GM21529 (cell line): ENCODE results near the gene SKIC2.
"Not testable (repeated sequence)": the region's sequence is repeated elsewhere in the genome, so short reads cannot be mapped to it uniquely, and the experiment has no call there.

Experiments used
- ATAC-seq: cut with Tn5 transposase; IDR thresholded peaks from one replicate; pipeline ENCODE4 v1.9.1; 2021; ENCODE audit not compliant: unreplicated experiment

SKIC2 gene

GRCh38 chr6:31958741-31959739 is at the start of gene SKIC2, which contains the start of gene NELFE:
SKIC2 (plus strand) TSS chr6:31959175; CDS start chr6:31959193, 18 bp downstream.
NELFE (minus strand) TSS chr6:31958971; CDS start chr6:31958446, 525 bp downstream.
- peak; percentile 90 for ATAC-seq

GRCh38 chr6:31909298-31909697 is 49.7 kb upstream of the SKIC2 start:
- not testable (repeated sequence) for ATAC-seq

DNA sequence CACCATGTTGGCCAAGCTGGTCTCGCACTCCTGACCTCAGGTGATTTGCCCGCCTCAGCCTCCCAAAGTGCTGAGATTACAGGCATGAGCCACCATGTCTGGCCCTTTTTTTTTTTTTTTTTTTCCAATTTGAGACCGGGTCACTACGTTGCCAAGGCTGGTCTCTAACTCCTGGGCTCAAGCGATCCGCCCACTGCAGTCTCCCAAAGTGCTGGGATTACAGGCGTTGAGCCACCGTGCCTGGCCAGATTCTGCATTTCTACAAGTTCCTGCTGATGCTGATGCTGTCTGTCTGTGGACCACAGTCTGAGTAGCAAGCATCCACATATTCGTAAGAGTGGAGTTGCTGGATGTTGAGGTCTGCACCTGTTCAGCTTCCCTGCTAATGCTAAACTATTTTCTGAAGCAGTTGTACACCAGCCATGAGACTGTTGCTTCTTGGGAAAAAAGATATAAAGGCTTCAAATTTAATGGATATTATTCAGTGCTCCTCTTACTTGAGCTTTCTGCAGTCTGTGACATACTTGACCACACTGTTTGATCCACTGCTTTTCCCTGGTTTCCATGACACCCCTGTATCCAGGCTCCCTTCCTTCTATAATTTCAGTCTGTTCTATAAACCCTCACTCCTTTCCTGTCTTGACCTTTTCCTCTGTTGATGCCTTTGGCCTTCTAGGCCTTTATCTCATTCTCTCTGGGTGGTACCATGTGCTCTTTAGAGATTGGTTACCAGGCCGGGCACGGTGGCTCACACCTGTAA is 47.0 kb upstream of the SKIC2 start:
- ATAC-seq = no peak

GRCh38 chr6:31915351-31915750 is 43.6 kb upstream of the SKIC2 start:
- no peak for ATAC-seq

DNA sequence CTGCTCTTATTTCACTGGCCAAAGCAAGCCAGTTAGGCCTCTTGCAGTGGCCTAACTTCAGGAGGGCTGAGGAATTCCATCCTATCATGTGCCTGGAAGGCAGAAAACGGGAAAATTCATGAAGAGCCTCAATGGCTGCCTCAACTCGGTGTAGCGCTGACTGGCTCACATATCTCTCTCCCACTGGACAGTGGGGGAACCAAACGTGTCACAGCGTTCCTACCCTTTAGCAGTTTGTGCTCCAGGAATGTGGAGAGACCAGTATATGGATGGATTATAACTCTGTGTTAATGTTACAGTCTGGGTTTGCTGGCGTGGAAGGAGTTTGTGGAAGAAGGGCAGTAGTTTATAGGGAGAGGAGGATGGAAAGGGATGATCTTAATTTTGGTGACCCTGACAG is 43.2 kb upstream of the SKIC2 start:
- no peak for ATAC-seq

DNA sequence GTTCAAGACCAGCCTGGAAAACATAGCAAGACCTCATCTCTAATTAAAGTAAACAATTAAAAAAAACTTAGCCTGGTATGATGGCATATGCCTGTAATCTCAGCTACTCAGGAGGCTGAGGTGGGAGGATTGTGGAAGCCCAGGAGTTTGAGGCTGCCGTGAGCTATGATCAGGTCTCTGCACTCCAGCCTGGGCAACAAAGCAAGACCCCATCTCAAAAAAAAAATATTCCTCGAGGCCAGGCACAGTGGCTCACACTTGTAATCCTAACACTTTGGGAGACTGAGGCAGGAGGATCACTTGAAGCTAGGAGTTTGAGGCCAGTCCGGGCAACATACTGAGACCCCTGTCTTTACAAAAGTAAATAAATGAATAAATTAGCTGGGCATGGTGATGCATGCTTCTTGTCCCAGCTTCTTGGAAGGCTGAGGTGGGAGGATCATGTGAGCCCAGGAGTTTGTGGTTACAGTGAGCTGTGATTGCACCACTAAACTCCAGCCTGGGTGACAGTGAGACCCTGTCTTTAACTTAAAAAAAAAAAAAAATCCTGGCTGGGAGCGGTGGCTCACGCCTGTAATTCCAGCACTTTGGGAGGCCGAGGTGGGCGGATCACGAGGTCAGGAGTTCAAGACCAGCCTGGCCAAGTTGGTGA is 40.8 kb upstream of the SKIC2 start:
- no peak for ATAC-seq

DNA sequence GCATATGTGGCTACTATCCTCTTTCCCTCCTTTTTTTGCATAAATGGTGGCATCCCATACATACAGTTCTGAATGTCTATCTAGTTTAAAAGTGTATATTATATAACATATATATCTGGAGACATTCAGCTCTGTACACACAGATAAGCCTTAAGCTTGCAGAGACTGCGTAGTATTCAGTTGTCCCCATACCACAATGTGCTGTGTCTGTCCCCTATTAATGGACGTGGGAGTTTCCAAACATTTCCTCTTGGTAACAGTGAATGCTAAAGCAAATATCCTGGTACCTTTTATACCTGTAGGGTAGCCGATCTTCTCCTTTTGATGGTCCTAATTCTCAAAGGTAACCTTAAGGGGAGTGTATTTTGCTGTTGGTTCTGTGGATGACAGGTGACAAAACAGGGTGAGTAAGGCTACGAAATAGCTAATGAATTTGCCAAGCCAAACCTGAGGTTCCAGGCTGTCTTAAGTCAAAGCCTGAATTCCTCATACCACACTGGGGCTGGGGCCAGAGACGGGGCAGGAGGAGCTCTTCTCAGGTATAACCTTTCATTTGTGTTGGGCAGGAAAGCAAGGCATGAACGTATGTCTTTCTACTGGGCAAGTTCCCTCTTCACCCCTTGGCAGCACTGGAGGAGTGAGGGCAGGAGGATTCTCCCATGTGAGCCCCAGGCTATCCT is 39.2 kb upstream of the SKIC2 start:
- no peak for ATAC-seq

DNA sequence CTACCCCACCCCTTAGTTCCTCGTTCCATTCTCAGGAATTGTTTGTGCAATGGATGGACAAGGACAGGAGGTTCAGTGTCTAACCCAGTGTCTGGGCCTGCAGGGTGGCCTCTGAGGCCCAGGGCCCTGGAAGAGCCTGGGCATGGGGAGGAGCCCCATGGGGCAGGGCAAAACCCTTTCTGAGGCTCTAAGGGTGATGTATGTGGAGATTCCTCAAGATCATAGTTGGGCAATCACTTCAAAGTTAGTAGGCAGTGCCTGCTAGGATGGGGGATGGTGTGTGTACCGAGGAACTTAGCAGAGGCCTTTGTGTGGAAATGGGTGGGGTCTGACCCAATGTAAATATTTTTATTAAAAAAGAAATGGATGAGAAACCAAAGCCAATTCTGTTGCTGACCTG is 38.2 kb upstream of the SKIC2 start:
- ATAC-seq = no peak

DNA sequence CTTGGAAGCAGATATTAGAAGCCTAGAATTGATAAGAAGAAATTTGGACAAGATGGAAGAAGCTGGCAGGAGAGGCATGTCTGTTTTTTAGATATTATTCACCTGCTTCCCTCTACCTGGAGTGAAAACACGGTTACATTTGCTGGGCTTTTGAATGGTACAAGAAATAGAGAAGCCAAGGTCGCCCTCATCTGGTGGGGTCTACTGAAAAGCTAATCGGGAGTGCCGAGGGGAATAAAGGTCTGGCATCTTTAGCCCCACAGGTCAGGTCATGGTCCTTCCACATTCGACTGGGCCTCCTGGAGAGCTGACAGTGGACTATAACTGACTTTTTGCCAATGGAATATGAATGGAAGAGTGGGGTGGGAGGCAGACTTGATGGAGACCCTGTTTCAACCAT is 36.0 kb upstream of the SKIC2 start:
- ATAC-seq = no peak

- no peak for ATAC-seq
Measured at GRCh38 chr6:31927242-31927862, 31.6 kb upstream of the SKIC2 start, which contains the start of gene C2. C2 (plus strand) TSS chr6:31927717; CDS start chr6:31927753, 36 bp downstream.

DNA sequence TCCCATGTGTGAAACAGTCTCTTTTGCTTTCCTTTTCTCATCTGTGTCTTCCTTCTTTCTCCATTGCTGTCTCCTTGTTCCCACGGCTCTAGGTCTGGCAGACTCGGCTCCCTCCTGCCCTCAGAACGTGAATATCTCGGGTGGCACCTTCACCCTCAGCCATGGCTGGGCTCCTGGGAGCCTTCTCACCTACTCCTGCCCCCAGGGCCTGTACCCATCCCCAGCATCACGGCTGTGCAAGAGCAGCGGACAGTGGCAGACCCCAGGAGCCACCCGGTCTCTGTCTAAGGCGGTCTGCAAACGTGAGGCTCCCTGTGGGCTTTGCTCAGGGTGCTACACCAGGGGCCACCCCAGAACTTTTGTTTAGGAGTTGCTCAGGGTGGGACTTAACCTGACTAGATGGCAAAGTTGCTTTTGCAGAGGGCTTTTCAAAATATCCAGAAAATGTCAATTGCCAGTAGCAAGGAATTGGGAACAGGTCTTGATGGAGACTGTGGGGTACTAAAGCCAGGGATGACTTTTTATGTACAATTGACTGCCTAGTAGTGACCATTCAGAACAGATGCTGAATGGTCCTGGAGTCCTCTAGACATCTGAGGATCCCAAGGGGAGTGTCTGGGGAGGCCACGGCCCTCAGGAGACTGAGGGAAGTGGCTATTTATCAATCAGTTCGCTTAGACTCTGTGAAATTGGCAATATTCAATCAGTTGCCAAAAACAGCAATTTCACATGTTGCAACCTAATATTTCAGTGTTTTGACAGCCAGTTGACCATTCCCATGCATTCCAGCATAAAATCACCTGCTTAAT is 30.9 kb upstream of the SKIC2 start:
- no peak for ATAC-seq

GRCh38 chr6:31928672-31928939 is 30.4 kb upstream of the SKIC2 start:
- no peak for ATAC-seq

GRCh38 chr6:31930962-31931361 is 28.0 kb upstream of the SKIC2 start:
- no peak for ATAC-seq

DNA sequence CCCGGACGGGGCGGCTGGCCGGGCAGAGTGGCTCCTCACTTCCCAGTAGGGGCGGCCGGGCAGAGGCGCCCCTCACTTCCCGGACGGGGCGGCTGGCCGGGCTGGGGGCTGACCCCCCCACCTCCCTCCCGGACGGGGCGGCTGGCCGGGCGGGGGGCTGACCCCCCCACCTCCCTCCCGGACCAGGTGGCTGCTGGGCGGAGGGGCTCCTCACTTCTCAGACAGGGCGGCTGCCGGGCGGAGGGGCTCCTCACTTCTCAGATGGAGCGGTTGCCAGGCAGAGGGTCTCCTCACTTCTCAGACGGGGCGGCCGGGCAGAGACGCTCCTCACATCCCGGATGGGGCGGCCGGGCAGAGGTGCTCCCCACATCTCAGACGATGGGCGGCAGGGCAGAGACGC is 26.8 kb upstream of the SKIC2 start:
- ATAC-seq = not testable (repeated sequence)

DNA sequence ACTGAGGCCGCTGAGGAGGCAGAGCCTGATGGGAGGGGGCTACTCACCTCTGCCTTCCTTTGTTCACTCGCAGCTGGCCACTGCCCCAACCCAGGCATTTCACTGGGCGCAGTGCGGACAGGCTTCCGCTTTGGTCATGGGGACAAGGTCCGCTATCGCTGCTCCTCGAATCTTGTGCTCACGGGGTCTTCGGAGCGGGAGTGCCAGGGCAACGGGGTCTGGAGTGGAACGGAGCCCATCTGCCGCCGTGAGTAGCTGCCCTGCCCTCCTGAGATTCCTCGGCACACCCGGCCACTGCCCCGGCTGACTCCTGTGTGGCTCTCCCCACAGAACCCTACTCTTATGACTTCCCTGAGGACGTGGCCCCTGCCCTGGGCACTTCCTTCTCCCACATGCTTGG is 25.4 kb upstream of the SKIC2 start:
- ATAC-seq = no peak

DNA sequence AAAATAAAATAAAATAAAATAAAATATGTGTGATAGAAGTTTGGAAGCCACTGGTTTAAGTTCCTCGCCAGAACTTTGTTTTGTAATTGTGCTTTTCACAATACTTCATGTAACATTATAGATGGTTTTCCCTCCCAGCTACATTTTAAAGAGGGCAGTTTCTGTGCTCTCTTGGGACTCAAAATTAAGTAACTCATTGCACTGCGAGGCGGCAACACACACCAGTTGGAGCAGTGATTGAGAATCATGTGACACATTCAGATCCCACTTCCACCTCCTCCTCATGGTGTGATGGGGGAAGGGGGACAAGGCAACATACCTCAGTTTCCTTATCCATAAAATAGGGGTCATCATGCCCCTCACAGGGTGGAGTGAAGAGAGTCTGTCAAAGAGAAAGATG is 24.0 kb upstream of the SKIC2 start:
- no peak for ATAC-seq

DNA sequence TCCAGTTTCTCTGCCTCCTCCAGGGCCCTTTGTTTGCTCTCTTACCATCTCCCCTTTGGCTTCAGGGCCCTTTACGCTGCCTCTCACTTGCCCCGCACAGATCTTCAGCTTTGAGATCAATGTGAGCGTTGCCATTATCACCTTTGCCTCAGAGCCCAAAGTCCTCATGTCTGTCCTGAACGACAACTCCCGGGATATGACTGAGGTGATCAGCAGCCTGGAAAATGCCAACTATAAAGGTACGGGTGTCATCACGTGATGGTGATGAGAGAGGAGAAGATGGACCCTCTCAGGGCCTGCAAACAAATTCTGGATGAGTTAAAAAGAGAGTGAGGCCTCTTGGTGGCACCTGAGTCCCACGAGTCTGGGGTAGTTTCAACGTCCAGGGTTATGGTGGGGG is 23.2 kb upstream of the SKIC2 start:
- no peak for ATAC-seq

GRCh38 chr6:31940256-31940664 is 18.7 kb upstream of the SKIC2 start:
- no peak for ATAC-seq

DNA sequence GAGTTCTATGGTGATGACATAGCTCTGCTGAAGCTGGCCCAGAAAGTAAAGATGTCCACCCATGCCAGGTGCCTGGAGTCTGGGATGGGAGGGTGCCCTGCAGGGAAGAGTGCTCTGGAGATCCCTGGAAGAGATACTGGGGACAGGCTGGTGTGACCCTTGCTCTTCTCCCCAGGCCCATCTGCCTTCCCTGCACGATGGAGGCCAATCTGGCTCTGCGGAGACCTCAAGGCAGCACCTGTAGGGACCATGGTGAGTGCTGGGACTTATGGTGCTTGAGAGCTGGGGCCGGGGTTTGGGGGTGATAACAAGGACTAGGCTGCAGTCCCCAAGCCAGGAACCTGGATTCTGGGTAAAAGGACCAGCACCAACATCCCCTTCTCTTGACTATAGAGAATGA is 15.2 kb upstream of the SKIC2 start:
- ATAC-seq = no peak

DNA sequence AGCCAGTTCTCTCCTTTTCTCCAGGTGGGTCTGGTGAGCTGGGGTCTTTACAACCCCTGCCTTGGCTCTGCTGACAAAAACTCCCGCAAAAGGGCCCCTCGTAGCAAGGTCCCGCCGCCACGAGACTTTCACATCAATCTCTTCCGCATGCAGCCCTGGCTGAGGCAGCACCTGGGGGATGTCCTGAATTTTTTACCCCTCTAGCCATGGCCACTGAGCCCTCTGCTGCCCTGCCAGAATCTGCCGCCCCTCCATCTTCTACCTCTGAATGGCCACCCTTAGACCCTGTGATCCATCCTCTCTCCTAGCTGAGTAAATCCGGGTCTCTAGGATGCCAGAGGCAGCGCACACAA is 13.8 kb upstream of the SKIC2 start:
- ATAC-seq = no peak
